ENCODE results near the gene ERBB4.

ERBB4 gene

DNA sequence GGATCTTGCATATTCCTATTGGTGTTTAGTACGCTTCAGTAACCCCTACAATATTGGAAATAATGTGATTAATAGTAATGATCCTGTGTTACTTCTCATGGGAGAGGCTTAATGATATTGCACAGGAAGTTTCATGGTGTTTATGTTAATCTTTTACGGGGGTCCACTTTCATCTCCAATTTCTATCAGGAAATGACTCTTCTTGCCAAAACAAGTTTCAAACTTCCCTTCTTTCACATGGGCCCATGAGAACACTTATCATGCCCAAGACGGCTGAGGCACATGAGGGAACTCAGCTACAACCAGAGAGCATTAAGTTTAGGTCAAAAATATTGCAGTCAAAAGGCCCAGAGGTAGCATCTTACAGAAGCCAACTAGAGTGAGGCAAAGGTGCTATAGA lies 7.6 kb downstream of the ERBB4 start:
- Histone ChIP-seq H2AFZ (ENCODE audit: low read length) (no peak overlapping the region), H3K9me3 (replicated peaks; ENCODE audit: insufficient read depth, low read length) (no peaks in the 10 kb centered on the region), H3F3A (ENCODE audit: insufficient read depth, low read length) (no peaks in the 10 kb centered on the region), H4K20me1 (ENCODE audit: insufficient read depth, low read length) (no peaks in the 10 kb centered on the region), H3K9ac (ENCODE audit: low read length) (no peak overlapping the region), H3K36me3 (replicated peaks; ENCODE audit: insufficient read depth, low read length) (no peaks in the 10 kb centered on the region), H3K9me2 (replicated peaks; ENCODE audit: insufficient read depth, low read length) (no peaks in the 10 kb centered on the region), H3K4me1 (ENCODE audit: low read length) (no peaks in the 10 kb centered on the region), H3K27me3 (replicated peaks; ENCODE audit: insufficient read depth, low read length) (no peaks in the 10 kb centered on the region), H3K79me2 (ENCODE audit: low read length) (no peaks in the 10 kb centered on the region), H3K27ac (ENCODE audit: low read length) (no peak overlapping the region), H3K4me3 (ENCODE audit: low read length) (no peak overlapping the region), H3K4me2 (ENCODE audit: low read depth, low read length) (no peak overlapping the region)
- no peak for DNase-seq
- TF ChIP-seq EZH2phosphoT487 (IDR thresholded peaks at IDR 0.05; ENCODE audit: low read length) (no peak), EZH2 (optimal IDR thresholded peaks at IDR 0.05; ENCODE audit: low read depth, low read length) (no peak)
- TF ChIP-seq, protein P1, sequence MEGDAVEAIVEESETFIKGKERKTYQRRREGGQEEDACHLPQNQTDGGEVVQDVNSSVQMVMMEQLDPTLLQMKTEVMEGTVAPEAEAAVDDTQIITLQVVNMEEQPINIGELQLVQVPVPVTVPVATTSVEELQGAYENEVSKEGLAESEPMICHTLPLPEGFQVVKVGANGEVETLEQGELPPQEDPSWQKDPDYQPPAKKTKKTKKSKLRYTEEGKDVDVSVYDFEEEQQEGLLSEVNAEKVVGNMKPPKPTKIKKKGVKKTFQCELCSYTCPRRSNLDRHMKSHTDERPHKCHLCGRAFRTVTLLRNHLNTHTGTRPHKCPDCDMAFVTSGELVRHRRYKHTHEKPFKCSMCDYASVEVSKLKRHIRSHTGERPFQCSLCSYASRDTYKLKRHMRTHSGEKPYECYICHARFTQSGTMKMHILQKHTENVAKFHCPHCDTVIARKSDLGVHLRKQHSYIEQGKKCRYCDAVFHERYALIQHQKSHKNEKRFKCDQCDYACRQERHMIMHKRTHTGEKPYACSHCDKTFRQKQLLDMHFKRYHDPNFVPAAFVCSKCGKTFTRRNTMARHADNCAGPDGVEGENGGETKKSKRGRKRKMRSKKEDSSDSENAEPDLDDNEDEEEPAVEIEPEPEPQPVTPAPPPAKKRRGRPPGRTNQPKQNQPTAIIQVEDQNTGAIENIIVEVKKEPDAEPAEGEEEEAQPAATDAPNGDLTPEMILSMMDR (IDR thresholded peaks at IDR 0.05; ENCODE audit: low read length), result no peak

- no peak for TF ChIP-seq EZH2phosphoT487 (IDR thresholded peaks at IDR 0.05; ENCODE audit: low read length)
- no peak for TF ChIP-seq EZH2 (optimal IDR thresholded peaks at IDR 0.05; ENCODE audit: low read depth, low read length)
- TF ChIP-seq, protein P1 (IDR thresholded peaks at IDR 0.05; ENCODE audit: low read length), result no peak
- Histone ChIP-seq H3K36me3 (replicated peaks; ENCODE audit: insufficient read depth, low read length) (no peaks in the 10 kb centered on the region), H3F3A (ENCODE audit: insufficient read depth, low read length) (no peaks in the 10 kb centered on the region), H3K4me1 (ENCODE audit: low read length) (no peaks in the 10 kb centered on the region), H3K27ac (ENCODE audit: low read length) (no peak overlapping the region), H3K4me3 (ENCODE audit: low read length) (no peak overlapping the region), H4K20me1 (ENCODE audit: insufficient read depth, low read length) (no peaks in the 10 kb centered on the region), H3K9ac (ENCODE audit: low read length) (no peak overlapping the region), H3K9me2 (replicated peaks; ENCODE audit: insufficient read depth, low read length) (no peaks in the 10 kb centered on the region), H3K9me3 (replicated peaks; ENCODE audit: insufficient read depth, low read length) (no peaks in the 10 kb centered on the region), H3K27me3 (replicated peaks; ENCODE audit: insufficient read depth, low read length) (no peaks in the 10 kb centered on the region), H3K4me2 (ENCODE audit: low read depth, low read length) (no peak overlapping the region), H2AFZ (ENCODE audit: low read length) (no peak overlapping the region), H3K79me2 (ENCODE audit: low read length) (no peaks in the 10 kb centered on the region)
- DNase-seq, result no peak
These were observed 8.2 kb downstream of the ERBB4 start for GRCh38 chr2:212530373-212530772.

GRCh38 chr2:212528106-212528856 lies 10.3 kb downstream of the ERBB4 start:
- Histone ChIP-seq H3K9me3 (replicated peaks; ENCODE audit: insufficient read depth, low read length) (no peaks in the 10 kb centered on the region), H3K4me2 (ENCODE audit: low read depth, low read length) (no peak overlapping the region), H4K20me1 (ENCODE audit: insufficient read depth, low read length) (no peaks in the 10 kb centered on the region), H3K9ac (ENCODE audit: low read length) (no peak overlapping the region), H2AFZ (ENCODE audit: low read length) (no peak overlapping the region), H3K4me3 (ENCODE audit: low read length) (no peak overlapping the region), H3K79me2 (ENCODE audit: low read length) (no peaks in the 10 kb centered on the region), H3K9me2 (replicated peaks; ENCODE audit: insufficient read depth, low read length) (no peaks in the 10 kb centered on the region), H3F3A (ENCODE audit: insufficient read depth, low read length) (no peaks in the 10 kb centered on the region), H3K27me3 (replicated peaks; ENCODE audit: insufficient read depth, low read length) (no peaks in the 10 kb centered on the region), H3K4me1 (ENCODE audit: low read length) (no peaks in the 10 kb centered on the region), H3K27ac (ENCODE audit: low read length) (no peak overlapping the region), H3K36me3 (replicated peaks; ENCODE audit: insufficient read depth, low read length) (no peaks in the 10 kb centered on the region)
- no peak for DNase-seq
- TF ChIP-seq, protein P1 (IDR thresholded peaks at IDR 0.05; ENCODE audit: low read length), result peak; percentile 28; the same call in 1 of the 2 replicates
- TF ChIP-seq EZH2phosphoT487 (IDR thresholded peaks at IDR 0.05; ENCODE audit: low read length), result no peak
- TF ChIP-seq EZH2 (optimal IDR thresholded peaks at IDR 0.05; ENCODE audit: low read depth, low read length), result no peak

Measured in MM.1S (cell line).